ENCODE results near the gene ADAMTS12. TPM values are rescaled to one million over a fixed set of nuclear protein-coding genes. Genes with fewer than 3 reads are reported as not detected.

ADAMTS12 gene
- total RNA-seq, 1 experiment from 2014 or later: not detected

- no peak for DNase-seq (ENCODE audit: low spot score)
Observed at GRCh38 chr5:33479311-33479710, 412.5 kb downstream of the ADAMTS12 start.

- DNase-seq (ENCODE audit: low spot score): no peak
Observed at GRCh38 chr5:33477816-33478215, 414.0 kb downstream of the ADAMTS12 start.

- no peak for DNase-seq (ENCODE audit: low spot score)
Observed at GRCh38 chr5:33476992-33477391, 414.8 kb downstream of the ADAMTS12 start.

GRCh38 chr5:33475706-33476105 lies 416.1 kb downstream of the ADAMTS12 start:
- DNase-seq (ENCODE audit: low spot score): no peak

- no peak for DNase-seq (ENCODE audit: low spot score)
Observed at GRCh38 chr5:33474931-33475499, 416.8 kb downstream of the ADAMTS12 start.

GRCh38 chr5:33474004-33474403 lies 417.8 kb downstream of the ADAMTS12 start:
- DNase-seq (ENCODE audit: low spot score): no peak

Small RNA genes lying within 50 kb of the gene (small RNA-seq; reads per million reads assigned to genes)
- gene RNU6-923P: not detected

Other genes with a start within 250 kb of the ADAMTS12 start
- not detected in 2 replicates for gene RXFP3, start 44.4 kb upstream of the ADAMTS12 start, total RNA-seq (2014; rRNA removed; shearing (Covaris generic))
- not detected in 2 replicates for gene SLC45A2, start 92.7 kb upstream of the ADAMTS12 start, total RNA-seq (2014; rRNA removed; shearing (Covaris generic))
- 11.0 and 13.6 TPM in 2 replicates for gene AMACR, start 116.1 kb upstream of the ADAMTS12 start, total RNA-seq (2014; rRNA removed; shearing (Covaris generic))
- 2.7 and 2.9 TPM in 2 replicates for gene C1QTNF3, start 151.2 kb upstream of the ADAMTS12 start, total RNA-seq (2014; rRNA removed; shearing (Covaris generic))